NCI-H2196 treated with DMSO at 0.1 percent for 48 hours (cell line): ENCODE measurements around the gene SUSD1.

Source experiments
- DNase-seq: peaks from one replicate; lab custom pipeline; 2025; ENCODE audit not compliant: unreplicated experiment; lab: John Stamatoyannopoulos, UW

SUSD1 gene

DNA sequence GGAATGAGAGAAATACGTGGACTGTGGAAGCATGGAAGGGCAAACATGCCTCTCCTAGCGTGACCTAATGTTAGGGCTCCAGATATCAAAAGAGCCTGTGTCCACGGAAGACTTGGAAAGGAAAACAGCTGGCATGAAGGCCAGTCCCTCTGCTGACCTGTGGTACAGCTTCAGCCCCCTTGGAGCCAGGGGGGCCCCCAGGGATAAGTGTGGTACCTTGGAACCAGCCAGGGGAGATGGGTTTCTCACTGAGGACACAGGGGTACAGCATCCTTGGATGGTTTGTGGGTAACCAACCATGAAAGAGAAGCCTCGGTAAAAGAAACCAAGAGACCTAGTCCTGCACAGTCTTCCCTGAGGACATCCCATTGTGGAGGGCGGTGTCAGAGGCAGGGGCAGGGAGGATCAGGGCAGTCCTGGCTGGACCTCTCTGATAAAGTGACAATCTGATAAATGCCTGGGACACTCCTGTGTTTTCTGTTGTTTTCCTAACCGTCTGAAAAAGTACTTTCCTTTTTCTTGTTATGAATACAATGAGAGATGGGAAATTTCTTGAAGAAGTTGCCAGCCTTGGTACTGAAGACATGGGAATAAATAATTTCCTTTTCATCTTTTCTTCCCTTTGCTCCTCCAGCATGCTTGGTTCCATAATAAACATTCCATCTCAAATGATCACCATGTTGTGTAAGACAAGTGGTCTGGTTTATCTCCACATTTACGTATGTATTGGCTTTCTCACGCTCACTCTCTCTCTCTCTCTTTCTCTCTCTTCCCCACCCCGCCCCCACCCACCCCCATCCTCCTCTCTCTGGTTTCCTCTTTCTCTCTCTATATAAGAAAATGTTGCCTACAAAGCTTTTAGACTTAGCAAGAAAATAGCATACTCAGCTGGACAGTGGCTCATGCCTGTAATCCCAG is 102.1 kb downstream of the SUSD1 start:
- DNase-seq: no peak

DNA sequence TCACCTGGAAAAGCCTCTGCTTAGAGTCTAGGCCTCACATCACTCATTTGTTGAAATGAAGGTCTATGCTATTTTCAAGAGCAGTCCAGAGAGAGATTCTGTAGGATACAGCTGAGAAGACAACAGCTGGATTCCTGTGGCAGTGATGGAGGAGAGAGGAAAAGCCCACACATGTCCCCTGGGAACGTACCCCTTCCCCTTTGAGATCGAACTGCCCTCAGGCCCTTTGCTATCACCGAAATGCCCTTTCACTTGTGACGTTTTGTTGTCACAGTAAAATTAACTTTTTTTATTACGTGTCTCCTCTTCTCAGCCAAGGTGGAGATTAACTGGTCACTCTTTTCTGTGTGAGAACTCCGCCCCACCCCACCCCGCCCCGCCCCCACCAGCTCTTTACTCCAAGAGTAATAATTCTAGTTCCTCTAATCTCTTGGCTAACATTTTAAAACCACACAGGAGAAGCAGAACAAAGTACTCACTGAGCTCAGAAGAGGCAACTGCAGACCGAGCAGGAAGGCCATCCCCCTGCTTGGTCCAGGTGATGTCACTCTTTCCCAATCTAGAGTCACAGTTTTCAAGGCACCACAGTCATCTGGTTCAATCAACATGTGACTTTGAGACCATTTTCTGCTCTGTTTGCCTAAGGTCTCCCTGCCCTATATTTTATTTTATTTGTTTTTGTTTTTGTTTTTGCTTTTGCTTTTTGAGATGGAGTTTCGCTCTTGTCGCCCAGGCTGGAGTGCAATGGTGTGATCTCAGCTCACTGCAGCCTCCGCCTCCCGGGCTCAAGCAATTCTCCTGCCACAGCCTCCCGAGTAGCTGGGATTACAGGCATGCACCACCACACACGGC is 105.6 kb downstream of the SUSD1 start:
- DNase-seq: no peak

GRCh38 chr9:112065806-112066606 is 109.1 kb downstream of the SUSD1 start:
- DNase-seq: peak; percentile 44

GRCh38 chr9:112064871-112065270 is 110.2 kb downstream of the SUSD1 start:
- DNase-seq: no peak

DNA sequence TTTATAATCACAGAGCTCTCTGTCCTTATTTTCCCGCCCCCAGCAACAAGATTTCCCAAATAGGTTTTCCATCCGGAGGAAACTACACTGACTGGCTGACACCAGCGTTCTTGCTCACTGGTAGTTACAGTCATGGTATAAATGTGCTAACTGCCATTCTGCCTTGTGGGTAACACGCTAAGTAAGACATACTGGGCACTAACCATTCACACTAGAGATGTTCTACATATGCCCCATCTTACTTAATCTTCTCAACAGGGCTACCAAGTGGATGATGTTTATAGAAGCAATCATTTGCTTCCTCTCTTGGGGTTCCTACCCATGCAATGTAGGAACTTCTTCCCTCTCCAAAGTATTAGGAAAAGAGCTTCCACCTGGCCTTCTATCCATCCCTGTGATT is 111.5 kb downstream of the SUSD1 start:
- DNase-seq: no peak

DNA sequence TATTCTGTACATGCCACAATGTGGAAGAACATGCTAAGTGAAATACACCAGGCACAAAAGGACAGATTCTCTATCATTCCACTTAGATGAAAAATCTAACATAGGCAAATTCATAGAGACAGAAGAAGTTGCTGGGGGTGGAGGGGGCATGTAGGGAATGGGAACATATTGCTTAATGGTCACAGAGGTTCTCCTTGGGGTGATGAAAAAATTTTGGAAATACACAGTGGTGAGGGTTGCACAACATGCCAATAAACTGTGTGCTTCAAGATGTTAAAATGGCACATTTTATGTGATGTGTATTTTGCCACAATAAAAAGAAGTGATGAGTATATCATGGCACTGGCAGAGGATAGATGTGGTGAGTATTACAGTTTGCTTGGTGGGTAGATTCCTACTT is 111.9 kb downstream of the SUSD1 start:
- no peak for DNase-seq

DNA sequence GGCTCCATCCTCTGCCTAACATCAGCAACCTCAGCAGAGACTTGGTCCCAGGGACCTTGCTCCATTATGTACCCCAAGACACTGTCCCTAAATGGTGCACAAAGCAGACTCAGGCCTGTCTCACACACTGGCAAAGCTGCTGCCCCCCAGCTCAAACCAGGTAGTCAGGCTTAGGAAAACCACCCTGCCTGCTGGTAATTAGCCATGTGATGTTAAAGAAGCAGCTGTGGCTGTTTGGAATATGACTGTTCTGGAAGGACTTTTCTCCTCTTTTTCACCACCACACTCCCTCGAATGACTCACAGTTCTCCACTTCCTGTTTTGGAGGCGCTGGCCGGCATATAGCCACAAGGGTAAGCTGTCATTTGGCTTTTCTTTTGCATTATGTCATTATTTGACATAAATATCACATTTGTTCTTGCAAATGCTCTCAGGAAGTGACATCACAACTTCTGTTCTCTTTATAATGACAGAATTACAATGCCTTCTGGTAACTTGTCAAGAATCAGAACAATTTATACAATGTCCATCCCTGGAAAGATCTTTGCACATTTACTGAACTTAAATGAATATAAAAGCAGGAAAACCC is 113.9 kb downstream of the SUSD1 start:
- DNase-seq: no peak

DNA sequence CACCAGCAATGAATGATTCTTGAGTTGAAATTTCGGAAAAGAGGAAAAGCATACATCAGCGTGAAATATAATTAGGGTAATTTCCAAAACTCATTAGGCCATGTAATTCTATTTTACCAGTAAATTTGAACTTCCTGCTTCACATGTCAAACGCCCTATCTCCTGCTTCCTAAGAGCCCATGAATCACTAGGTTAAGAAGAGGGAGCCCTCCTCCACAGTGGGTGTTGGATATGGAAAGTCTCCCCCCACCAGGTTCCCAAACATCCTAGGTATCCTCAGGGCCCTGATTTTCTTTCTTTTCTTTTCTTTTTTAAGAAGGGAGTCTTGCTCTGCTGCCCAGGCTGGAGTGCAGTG is 115.2 kb downstream of the SUSD1 start:
- no peak for DNase-seq

DNA sequence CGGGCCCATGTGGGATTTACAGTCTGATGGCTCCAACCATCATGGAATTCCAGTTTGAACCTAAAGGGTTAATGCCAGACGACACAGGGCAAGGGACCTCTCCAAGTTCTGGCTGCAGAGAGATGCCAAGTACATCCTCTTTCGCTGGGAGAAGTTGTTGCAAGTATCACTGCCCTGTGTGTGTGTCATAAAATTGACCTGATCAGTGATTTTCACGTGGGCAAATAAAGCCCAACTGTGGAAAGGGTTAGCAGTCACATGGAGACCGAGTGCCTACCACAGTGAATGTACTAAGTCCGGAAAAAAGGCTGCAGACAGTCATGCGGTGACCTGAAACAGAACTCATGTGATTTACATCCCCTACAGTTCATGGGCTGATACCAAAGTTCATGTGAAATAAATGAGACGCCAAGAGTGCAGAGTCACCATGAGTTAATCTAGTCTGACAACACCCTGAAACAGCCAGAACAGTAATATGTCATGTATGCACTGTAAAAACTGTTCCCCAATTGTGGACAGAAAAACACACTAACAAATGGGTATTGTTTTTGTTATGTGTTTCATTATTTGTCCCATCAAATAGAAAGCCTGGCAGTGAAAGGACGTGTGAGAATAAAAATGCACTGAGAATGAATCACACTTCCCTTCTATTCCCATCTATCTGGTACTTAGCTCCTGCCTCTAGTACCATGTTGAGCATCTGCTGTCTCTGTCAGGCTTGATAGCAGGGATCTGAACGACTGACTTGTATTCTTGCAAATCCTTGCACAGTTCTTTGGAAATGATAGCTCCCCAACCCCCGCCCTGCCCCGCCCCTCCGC is 115.7 kb downstream of the SUSD1 start:
- DNase-seq: no peak

GRCh38 chr9:112056996-112057395 is 118.1 kb downstream of the SUSD1 start:
- DNase-seq: no peak

DNA sequence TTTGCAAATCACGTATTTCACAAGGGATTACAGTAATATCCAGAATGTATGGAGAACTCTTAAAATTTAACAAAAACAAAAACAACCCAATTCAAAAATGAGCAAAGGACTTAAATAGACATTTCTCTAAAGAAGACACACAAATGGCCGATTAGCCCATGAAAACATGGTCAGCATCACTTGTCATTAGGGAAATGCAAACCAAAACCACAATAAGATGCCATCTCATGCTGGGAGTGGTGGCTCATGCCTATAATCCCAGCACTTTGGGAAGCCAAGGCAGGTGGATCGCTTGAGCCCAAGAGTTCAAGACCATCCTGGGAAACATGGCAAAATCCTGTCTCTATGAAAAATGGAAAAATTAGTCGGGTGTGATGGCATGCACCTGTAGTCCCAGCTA is 120.2 kb downstream of the SUSD1 start:
- no peak for DNase-seq

- DNase-seq: no peak
Measured at GRCh38 chr9:112051812-112052211, 123.3 kb downstream of the SUSD1 start.

DNA sequence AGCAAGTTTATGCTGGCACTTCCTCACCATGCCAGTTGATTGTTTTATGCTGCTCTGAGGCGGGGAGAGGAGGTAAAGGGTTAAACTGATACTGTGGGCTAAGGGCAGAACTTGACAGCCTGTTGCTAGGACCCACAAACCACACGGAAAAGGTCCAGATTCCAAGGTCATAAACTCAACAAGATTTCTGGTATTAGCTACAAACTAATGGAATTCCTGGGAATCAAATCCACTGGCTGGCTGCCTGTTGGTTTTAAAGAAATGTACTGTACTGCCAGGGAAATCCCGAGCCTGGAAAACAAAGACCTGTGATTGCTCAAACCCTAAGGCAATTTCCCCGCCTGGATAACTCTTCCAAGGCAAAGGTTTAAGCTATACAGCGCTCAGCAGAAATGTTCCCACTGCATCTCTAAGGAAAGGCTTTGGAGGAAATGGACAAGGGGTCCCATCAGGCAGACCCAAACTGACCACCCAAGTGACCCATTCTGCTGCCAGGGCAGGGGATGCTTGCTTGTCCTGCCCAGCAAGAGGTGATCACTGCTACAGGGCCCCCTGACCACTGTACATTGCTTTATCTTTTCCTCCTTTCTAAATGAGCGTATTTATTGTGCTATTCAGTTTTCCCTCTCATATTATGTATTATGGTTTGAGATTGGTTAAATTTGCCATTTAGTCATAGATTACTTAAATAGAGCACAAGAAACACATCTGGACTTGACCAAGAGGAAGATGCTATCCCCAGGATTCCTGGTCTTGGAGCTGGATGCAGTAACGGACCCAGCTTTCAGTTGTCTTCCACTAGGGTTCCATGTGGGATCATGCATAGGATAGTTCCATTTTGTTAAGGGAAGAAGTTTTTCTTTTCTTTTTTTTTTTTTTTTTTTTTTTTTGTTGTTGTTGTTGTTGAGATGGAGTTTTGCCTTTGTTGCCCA is 124.3 kb downstream of the SUSD1 start:
- DNase-seq: no peak

GRCh38 chr9:112049811-112050516 is 125.1 kb downstream of the SUSD1 start:
- no peak for DNase-seq

- DNase-seq: no peak
Measured at GRCh38 chr9:112048924-112049691, 126.0 kb downstream of the SUSD1 start.

DNA sequence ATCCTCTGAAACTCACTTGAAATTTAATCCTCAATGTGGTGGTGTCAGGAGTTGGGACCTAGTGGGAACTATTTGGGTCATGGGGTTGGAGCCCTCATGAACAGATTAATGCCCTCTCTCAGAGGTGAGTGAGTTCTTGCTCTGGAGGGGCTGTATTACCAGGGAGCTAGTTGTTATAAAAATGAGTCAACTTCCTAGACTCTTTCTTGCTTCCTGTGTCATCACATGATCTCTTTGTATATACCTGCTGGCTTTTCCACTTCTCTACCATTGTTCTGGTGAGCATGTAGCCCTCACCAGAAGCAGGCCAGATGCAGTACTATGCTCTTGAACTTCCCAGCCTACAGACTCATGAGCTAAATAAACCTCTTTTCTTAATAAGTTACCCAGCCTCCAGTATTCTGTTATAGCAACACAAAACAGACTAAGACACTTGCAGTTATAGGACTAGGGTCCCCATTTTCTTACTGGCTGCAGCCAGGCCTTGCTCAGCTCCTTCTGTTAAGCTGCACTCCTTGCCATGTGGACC is 127.5 kb downstream of the SUSD1 start:
- no peak for DNase-seq

DNA sequence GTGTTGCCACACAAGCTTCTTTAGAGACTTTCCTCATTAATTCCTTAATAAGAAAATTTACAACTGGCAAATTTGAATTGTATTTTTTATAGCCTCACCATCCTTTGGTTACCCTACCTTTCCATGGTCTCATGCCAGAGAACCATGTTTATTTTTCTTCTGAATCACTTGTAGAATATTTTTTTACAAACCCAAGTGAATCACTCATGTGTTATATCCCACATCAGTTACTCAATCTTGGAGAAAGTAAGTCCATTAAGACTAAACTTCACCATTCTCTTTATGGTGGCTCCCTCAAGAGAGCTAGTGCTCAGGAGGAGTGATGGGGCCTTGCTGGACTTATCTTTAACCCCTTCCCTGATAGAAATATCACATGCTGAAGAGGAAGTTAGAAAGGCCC is 128.9 kb downstream of the SUSD1 start:
- DNase-seq: no peak
